ENCODE measurements around the gene ACSL4.

Gene ACSL4

DNA sequence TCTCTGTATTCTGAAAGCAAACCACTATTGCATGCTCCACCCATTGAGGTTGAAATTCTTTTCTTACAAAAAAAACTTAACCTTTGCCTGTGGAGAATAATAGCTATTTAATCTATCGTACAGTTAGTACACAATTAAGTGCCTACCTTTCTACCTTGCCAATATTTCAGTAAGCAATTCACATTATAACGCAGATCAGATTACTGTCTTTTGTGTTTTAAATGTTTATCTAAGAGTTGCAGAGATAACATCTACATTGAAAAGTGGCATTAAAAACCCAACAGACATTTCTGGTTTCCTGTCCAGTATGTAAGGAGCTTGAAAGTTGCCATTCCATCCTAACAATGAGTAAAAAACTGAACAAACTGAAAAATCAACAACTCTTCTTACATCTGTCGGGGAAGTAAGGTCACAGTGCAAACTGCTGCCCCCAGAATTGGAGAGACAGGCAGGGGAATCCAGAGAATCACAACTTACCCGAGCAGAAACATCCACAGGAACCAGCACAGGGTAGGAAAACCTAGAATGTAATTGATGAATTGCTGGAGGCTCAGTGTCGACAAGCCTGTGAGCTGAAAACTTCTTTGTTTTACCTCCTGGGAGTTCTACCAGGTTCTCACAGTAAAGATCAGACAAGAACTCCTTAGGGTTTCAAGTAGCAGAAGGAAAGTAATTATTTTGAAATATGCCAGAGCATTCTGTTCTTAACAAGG, 27.3 kb upstream of the ACSL4 start:
- Histone ChIP-seq H3K27ac (ENCODE audit: low read depth, low read length) (no peak overlapping the region), H3K27me3 (ENCODE audit: control insufficient read depth, low read length) (no peaks in the 10 kb centered on the region), H3K9me2 (replicated peaks; ENCODE audit: control insufficient read depth, low read length) (no peaks in the 10 kb centered on the region), H3K4me2 (ENCODE audit: low read length) (no peak overlapping the region), H3K9me3 (ENCODE audit: control insufficient read depth, insufficient read depth, low read length) (no peaks in the 10 kb centered on the region), H3F3A (ENCODE audit: control insufficient read depth, insufficient read depth) (no peaks in the 10 kb centered on the region), H3K79me2 (ENCODE audit: control insufficient read depth, low read length) (no peaks in the 10 kb centered on the region), H4K20me1 (ENCODE audit: control insufficient read depth, insufficient read depth, low read depth, low read length) (no peaks in the 10 kb centered on the region), H3K4me3 (ENCODE audit: low read length) (no peak overlapping the region), H3K4me1 (ENCODE audit: control insufficient read depth, low read length) (no peaks in the 10 kb centered on the region), H3K36me3 (ENCODE audit: control insufficient read depth, low read length) (no peaks in the 10 kb centered on the region)
- TF ChIP-seq, protein P1, sequence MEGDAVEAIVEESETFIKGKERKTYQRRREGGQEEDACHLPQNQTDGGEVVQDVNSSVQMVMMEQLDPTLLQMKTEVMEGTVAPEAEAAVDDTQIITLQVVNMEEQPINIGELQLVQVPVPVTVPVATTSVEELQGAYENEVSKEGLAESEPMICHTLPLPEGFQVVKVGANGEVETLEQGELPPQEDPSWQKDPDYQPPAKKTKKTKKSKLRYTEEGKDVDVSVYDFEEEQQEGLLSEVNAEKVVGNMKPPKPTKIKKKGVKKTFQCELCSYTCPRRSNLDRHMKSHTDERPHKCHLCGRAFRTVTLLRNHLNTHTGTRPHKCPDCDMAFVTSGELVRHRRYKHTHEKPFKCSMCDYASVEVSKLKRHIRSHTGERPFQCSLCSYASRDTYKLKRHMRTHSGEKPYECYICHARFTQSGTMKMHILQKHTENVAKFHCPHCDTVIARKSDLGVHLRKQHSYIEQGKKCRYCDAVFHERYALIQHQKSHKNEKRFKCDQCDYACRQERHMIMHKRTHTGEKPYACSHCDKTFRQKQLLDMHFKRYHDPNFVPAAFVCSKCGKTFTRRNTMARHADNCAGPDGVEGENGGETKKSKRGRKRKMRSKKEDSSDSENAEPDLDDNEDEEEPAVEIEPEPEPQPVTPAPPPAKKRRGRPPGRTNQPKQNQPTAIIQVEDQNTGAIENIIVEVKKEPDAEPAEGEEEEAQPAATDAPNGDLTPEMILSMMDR (IDR thresholded peaks at IDR 0.05; ENCODE audit: low read depth, low read length, poor library complexity, severe bottlenecking), result no peak
- TF ChIP-seq EZH2phosphoT487 (IDR thresholded peaks at IDR 0.05; ENCODE audit: borderline replicate concordance, low read length), result no peak

DNA sequence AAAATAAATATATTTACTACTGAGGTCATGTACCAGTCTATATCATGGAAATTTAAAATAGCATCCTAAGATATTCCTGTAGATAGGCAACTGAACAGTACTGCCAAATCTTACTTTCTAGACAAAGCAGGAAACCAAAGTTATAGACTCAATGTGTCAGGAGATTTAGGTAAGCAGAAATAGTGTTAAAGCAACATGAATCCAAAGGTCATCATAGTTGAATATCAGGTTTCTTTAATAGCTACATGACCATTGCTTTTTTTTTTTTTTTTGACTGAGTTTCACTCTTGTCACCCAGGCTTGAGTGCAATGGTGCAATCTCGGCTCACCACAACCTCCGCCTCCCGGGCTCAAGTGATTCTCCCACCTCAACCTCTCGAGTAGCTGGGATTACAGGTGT, 20.2 kb upstream of the ACSL4 start:
- Histone ChIP-seq H3K4me2 (ENCODE audit: low read length) (no peak overlapping the region), H3K79me2 (ENCODE audit: control insufficient read depth, low read length) (no peaks in the 10 kb centered on the region), H3K27me3 (ENCODE audit: control insufficient read depth, low read length) (no peaks in the 10 kb centered on the region), H4K20me1 (ENCODE audit: control insufficient read depth, insufficient read depth, low read depth, low read length) (no peaks in the 10 kb centered on the region), H3F3A (ENCODE audit: control insufficient read depth, insufficient read depth) (no peaks in the 10 kb centered on the region), H3K9me3 (ENCODE audit: control insufficient read depth, insufficient read depth, low read length) (no peaks in the 10 kb centered on the region), H3K4me1 (ENCODE audit: control insufficient read depth, low read length) (no peaks in the 10 kb centered on the region), H3K36me3 (ENCODE audit: control insufficient read depth, low read length) (no peaks in the 10 kb centered on the region), H3K4me3 (ENCODE audit: low read length) (no peak overlapping the region), H3K9me2 (replicated peaks; ENCODE audit: control insufficient read depth, low read length) (no peaks in the 10 kb centered on the region), H3K27ac (ENCODE audit: low read depth, low read length) (no peak overlapping the region)
- TF ChIP-seq EZH2phosphoT487 (IDR thresholded peaks at IDR 0.05; ENCODE audit: borderline replicate concordance, low read length), result no peak
- TF ChIP-seq, protein P1 (IDR thresholded peaks at IDR 0.05; ENCODE audit: low read depth, low read length, poor library complexity, severe bottlenecking), result no peak

DNA sequence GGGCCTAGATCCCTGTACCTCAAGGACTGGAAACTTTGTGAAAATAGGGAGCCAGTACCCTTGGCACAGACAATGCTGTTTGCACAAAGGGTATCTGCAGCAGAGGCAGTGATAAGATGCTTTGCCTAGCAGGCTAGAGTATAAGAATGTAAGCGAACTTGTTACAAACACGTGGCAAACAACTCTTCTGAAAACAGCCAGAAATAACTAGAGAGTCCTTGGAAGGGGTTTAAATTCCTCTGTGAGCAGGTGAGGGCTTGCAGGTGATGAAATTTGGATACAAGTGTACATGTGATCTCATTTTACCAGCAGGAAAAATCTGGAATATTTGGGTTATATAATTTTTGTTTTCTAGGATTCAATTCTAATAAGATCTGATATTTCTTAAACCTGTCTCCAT, 18.6 kb upstream of the ACSL4 start:
- Histone ChIP-seq H3K27ac (ENCODE audit: low read depth, low read length) (no peak overlapping the region), H3K4me2 (ENCODE audit: low read length) (no peak overlapping the region), H3K27me3 (ENCODE audit: control insufficient read depth, low read length) (no peaks in the 10 kb centered on the region), H3K9me2 (replicated peaks; ENCODE audit: control insufficient read depth, low read length) (no peaks in the 10 kb centered on the region), H3K79me2 (ENCODE audit: control insufficient read depth, low read length) (no peaks in the 10 kb centered on the region), H3F3A (ENCODE audit: control insufficient read depth, insufficient read depth) (no peaks in the 10 kb centered on the region), H3K4me3 (ENCODE audit: low read length) (no peak overlapping the region), H3K4me1 (ENCODE audit: control insufficient read depth, low read length) (no peaks in the 10 kb centered on the region), H3K36me3 (ENCODE audit: control insufficient read depth, low read length) (no peaks in the 10 kb centered on the region), H3K9me3 (ENCODE audit: control insufficient read depth, insufficient read depth, low read length) (no peaks in the 10 kb centered on the region), H4K20me1 (ENCODE audit: control insufficient read depth, insufficient read depth, low read depth, low read length) (no peaks in the 10 kb centered on the region)
- TF ChIP-seq EZH2phosphoT487 (IDR thresholded peaks at IDR 0.05; ENCODE audit: borderline replicate concordance, low read length), result no peak
- TF ChIP-seq, protein P1 (IDR thresholded peaks at IDR 0.05; ENCODE audit: low read depth, low read length, poor library complexity, severe bottlenecking), result no peak

Measured in DOHH2 (cell line).